GM12865 (cell line): ENCODE results near the gene GAPVD1.

Source experiments
- DNase-seq: peaks from one replicate; pipeline ENCODE4 v3.0.0; 2010; ENCODE audit warnings: low read depth
- H3K4me3 ChIP-seq: 2 replicates; pipeline ENCODE4 v1.5.1; 2011; ENCODE audit warnings: mild to moderate bottlenecking, low read depth, low read length, control low read depth
- CTCF ChIP-seq: IDR thresholded peaks from 2 replicates; pipeline ENCODE4 v1.5.1; 2011; ENCODE audit warnings: low read length, control low read depth, low read depth, inconsistent platforms; ENCODE audit not compliant: insufficient read depth; ENCODE audit errors: missing control alignments

Gene GAPVD1

DNA sequence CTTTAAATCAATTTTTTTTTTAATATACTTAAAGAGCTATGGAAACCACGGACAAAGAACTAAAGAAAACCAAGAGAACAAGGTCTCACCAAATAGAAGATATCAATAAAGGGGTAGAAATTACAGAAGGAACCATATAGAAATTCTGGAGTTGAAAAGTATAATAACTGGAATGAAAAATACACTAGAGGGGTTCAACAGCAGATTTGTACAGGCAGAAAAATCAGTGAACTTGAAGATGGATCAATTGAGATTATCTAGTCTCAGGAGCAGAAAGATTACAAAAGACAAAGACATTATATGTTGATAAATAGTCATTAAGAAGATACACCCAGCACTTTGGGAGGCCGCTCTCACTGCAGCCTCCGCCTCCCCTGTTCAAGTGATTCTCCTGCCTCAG, 56.1 kb downstream of the GAPVD1 start:
- TF ChIP-seq CTCF = no peak
- DNase-seq = no peak
- no peak overlapping the region for H3K4me3 ChIP-seq

GRCh38 chr9:125321496-125321895, 59.9 kb downstream of the GAPVD1 start:
- TF ChIP-seq CTCF = no peak
- no peak overlapping the region for H3K4me3 ChIP-seq

GRCh38 chr9:125323615-125324014, 62.0 kb downstream of the GAPVD1 start:
- DNase-seq = no peak
- TF ChIP-seq CTCF = no peak
- no peak overlapping the region for H3K4me3 ChIP-seq

More at GRCh38 chr9:125321496-125321895, 59.9 kb downstream of the GAPVD1 start:
- no peak for DNase-seq

DNA sequence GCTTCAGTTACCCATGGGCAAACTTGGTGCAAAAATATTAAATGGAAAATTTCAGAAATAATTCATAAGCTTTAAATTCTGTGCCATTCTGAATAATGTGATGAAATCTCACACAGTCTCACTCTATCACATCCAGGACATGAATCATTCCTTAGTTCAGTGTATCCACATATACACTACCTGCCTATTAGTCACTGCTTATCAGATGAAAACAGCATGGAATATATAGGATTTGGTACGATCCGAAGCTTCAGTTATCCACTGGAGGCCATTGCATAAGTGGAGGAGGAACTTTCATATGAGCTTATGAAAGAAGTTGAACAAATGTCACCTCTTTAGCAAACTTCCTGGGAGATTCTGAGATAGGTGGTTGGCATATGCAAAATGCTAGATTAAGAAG, 64.2 kb downstream of the GAPVD1 start:
- H3K4me3 ChIP-seq = no peak overlapping the region
- TF ChIP-seq CTCF = no peak
- DNase-seq = no peak

GRCh38 chr9:125329978-125330377, 68.4 kb downstream of the GAPVD1 start:
- no peak for DNase-seq
- no peak overlapping the region for H3K4me3 ChIP-seq
- no peak for TF ChIP-seq CTCF

GRCh38 chr9:125330587-125330986, 69.0 kb downstream of the GAPVD1 start:
- no peak for TF ChIP-seq CTCF
- DNase-seq = no peak
- H3K4me3 ChIP-seq = no peak overlapping the region

- no peak for TF ChIP-seq CTCF
- peak; percentile 83 for DNase-seq
- H3K4me3 ChIP-seq = no peak overlapping the region
These were observed 70.9 kb downstream of the GAPVD1 start for GRCh38 chr9:125332527-125332926.
